Endometrial microvascular endothelial cells (primary cell): ENCODE data around the gene KAZN. TPM values are rescaled to one million over a fixed set of nuclear protein-coding genes. Genes with fewer than 3 reads are reported as not detected.

Experiments used
- in situ Hi-C: cut with HindIII; loops from 2 replicates; pipeline ENCODE4 v1.10.0; 2017; ENCODE audit warnings: low sequenced_read_pairs, low pct_unique_long_range_greater_than_20kb; ENCODE audit errors: inconsistent ontology term
- total RNA-seq: library from RNA; depleted of rRNA; stranded (reverse); fragments of >200 nt; gene quantifications from one replicate; pipeline ENCODE4 v1.2.3, GENCODE V29; 2015; ENCODE audit errors: inconsistent ontology term

The KAZN gene
- total RNA-seq, 1 donor from 2014 or later, result 0.93 TPM

- in situ Hi-C loops, result no loop called here
These were observed 171.2 kb downstream of the KAZN start for GRCh38 chr1:14769486-14770274.

GRCh38 chr1:14773396-14774025, 175.0 kb downstream of the KAZN start:
- in situ Hi-C loops, result no loop called here

DNA sequence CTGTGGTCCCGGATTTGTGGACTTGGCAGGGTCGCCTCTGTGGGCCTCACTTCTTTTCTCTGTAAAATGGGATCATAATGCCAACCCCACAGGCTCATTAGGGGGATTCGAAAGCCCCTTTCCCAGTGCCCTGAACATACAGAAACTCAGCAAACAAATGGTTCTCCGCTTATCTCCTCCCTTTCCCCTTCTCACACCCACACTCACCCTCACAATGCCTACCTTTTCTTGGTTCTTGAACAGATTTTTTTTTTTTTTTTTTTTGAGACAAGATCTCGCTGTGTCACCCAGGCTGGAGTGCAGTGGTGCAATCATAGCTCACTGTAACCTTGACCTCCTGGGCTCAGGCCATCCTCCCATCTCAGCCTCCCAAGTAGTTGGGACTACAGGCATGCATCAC, 175.7 kb downstream of the KAZN start:
- in situ Hi-C loops, result no loop called here

DNA sequence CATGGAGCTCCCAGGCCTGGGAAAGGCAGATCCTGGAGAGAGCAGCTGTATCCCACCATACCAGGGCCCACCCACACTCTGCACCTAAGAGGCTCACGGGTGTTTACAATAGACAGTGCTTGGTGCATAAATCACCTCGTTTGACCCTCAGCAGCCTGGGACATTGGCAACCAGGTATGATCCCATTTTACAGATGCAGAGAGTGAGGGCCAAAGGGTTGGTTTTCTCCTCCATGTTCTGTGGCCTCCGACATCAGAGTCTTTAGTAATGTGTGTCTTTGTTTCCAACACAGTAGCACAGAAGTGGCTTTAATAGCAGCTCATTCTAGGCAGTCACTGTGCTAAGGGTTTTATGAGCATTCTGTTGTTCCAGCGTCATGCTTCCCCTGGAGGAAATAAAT, 176.5 kb downstream of the KAZN start:
- in situ Hi-C loops, result no loop called here

DNA sequence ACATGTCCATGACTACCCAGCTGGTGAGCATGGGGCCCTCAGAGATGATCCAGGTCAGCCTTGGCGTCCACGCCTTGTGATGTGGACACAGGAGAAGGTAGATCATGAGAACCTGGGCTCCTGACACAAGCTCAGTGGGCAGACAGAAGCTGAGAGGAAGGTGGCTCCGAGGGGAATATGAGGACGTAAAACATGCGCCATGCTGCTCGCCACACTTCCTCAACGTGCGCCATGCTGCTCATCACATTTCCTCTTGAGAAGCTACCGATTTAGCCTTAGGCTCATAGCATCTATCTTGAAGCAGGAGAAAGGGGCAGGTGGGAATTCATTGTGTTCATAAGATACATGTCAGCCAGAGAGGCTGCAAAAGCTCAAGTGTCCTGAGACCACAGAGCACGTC, 176.9 kb downstream of the KAZN start:
- in situ Hi-C loops, result no loop called here

GRCh38 chr1:14777516-14778506, 179.3 kb downstream of the KAZN start:
- in situ Hi-C loops, result no loop called here

- in situ Hi-C loops, result no loop called here
These were observed 180.0 kb downstream of the KAZN start for GRCh38 chr1:14778541-14778897.

- in situ Hi-C loops, result no loop called here
These were observed 180.7 kb downstream of the KAZN start for GRCh38 chr1:14778898-14779865.

DNA sequence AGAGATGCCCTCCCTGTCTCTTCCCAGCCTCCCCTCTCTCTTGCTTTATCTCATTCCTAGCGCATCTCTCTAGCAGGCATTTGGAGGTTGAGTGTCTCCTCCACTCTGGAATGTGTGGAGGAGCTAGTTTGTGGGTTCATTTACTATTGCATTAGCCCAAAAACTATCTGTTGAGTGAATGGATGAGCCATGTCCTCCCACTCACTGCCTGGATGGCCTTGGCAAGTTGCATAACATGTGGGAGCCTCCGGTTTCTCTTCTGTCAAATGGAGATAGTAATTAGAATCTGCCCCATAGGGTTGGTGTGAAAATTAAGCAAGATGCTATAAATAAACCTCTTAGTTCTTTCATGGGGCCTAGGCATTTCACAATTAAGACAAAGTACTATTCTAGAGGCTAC, 181.8 kb downstream of the KAZN start:
- in situ Hi-C loops, result no loop called here

DNA sequence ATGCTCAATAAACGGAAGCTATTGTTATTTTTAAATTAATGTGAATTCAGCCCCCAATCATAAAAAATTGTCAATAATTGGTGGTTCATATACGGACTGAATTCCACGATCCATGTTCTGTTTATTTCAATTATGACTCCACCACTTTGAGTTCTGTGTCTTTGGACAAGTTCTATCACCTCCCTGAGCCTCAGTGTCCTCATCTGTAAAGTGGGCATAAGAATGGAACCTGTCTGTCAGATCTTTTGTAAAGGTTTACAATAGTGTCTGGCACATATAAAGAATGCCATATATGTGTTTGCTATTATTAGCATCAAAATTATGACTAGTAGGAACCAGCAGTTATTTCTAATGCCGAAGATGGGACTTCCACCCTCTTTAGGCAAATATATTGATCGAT, 183.3 kb downstream of the KAZN start:
- in situ Hi-C loops, result no loop called here

GRCh38 chr1:14782741-14783591, 184.5 kb downstream of the KAZN start:
- in situ Hi-C loops, result no loop called here

- in situ Hi-C loops, result no loop called here
These were observed 185.1 kb downstream of the KAZN start for GRCh38 chr1:14783592-14783886.

DNA sequence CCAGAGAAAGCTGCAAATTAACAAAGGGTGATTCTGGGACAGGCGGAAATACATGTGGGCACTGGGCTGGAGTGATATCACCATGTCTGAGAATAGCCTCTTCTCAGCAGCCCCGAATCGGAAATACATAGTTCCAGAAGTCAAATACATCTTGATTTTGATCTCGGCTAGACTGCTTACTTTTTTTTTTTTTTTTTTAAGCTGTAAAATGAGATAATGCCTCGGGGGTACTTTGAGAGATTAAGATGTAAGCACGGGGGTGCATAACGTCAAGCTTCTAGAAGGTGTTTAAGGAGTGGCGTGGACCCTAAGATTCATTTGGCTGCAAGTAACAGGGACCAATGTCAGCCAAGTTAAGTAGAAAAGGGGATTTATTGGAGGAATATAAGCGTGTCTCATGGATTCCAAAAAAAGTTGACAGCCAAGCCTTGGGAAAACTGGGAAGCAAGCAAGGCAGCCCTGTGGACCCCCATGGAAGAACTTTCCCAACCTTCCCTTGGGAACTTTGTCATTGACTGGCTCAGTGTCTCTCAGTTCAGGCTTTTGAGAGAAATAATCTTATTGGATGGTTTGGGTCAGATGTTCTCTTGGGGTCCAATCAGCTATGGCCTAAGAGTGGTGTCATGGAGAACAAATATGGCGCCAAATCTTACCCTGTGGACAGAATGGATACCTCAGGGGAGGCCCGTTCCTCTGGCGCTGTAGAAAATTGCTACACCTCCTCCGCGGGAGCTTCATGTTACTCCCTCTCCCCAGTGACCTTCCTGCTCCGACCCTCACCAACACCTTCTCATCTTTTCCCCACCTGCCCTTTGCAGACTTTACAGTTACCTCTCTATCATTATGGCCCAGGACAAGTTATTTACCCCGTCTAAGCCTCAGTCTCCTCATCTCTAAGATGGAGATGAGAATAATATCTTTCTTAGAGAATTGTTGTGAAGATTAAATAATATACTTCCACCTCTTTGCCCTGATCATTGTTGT, 186.6 kb downstream of the KAZN start:
- in situ Hi-C loops, result no loop called here

DNA sequence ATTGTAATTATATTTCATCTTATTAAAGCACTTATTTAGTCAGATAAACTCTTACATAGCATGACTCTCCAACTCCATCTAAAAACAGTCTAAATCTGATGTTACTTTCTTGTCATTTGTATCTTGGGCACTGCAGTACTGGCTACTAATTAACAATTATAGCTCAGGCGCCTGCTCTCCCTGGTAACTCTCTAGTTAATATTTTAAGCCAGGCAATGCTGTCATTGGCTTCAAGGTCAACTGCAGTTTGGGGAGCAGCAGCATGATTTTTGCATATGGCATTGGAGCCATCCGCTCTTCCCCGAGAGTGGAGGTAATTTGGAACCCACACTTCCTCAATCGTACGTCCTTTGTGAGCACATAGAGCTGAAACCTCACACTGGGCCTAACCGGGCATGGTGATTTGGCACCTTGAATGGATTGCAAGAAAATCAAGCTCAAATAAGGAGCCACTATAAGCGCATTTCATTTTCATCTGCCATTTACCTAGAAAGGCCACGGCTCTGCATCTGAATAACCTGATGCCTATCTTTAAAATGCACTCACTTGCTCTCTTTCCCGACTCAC, 187.7 kb downstream of the KAZN start:
- in situ Hi-C loops, result no loop called here

DNA sequence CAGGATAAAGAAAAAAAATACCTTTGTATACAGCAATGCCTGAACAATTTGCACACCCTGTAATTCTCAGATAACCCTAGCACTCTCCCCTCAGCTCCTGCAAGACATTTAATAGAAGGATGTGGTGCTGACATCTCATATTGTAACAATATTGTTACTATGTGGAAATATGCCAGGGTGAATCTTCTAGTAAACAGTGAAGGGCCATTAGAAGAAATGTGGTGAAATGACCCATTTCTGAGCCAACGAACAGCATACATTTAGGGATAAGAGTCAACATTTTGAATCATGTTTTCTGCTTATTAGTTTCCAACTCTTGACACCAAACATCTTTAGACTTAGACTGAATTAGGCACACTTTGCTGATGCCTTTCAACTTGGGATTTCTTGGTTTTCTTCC, 188.2 kb downstream of the KAZN start:
- in situ Hi-C loops, result no loop called here

- in situ Hi-C loops, result no loop called here
These were observed 189.1 kb downstream of the KAZN start for GRCh38 chr1:14787604-14788003.
